Stomach (tissue), 9 donors: ENCODE results near the gene FNDC8. TPM values are rescaled to one million over a fixed set of nuclear protein-coding genes. Genes with fewer than 3 reads are reported as not detected.
"Not testable (repeated sequence)": the region's sequence is repeated elsewhere in the genome, so short reads cannot be mapped to it uniquely, and the experiment has no call there.

Source experiments
- DNase-seq, 2 donors: peaks; one replicate each; pipeline versions ENCODE4 v3.0.0 to v3.0.0-alpha.2; 2013 to 2019
- H3K27ac ChIP-seq, 5 donors: fragments of 200-600 bp in 4 of 5; sonication (generic) in 4 of 5; one replicate each; pipeline ENCODE4 v1.5.1; 2013 to 2019; ENCODE audit warnings: mild to moderate bottlenecking in 1 of 5, moderate library complexity in 1 of 5
- H3K27me3 ChIP-seq, 3 donors: fragments of 200-600 bp; sonication (generic); one replicate each; pipeline ENCODE4 v1.5.1; 2017 to 2019; ENCODE audit warnings: mixed run types in 1 of 3
- H3K36me3 ChIP-seq, 4 donors: fragments of 200-600 bp; sonication (generic); 1 replicate in 3 of 4; 2 replicates in 1 of 4; pipeline ENCODE4 v1.5.1; 2016 to 2019
- H3K4me1 ChIP-seq, 4 donors: fragments of 200-600 bp; sonication (generic); one replicate each; pipeline ENCODE4 v1.5.1; 2016 to 2019
- H3K4me3 ChIP-seq, 4 donors: fragments of 200-600 bp; sonication (generic) in 3 of 4; one replicate each; pipeline ENCODE4 v1.5.1; 2016 to 2019; ENCODE audit warnings: mild to moderate bottlenecking in 1 of 4
- H3K9me3 ChIP-seq, 4 donors: fragments of 200-600 bp; sonication (generic); one replicate each; pipeline ENCODE4 v1.5.1; 2016 to 2019
- EP300 ChIP-seq: sonication (generic); formaldehyde crosslinking; IDR thresholded peaks from one replicate; pipeline ENCODE4 v1.6.1; 2017; ENCODE audit warnings: antibody characterized with exemption
- POLR2A ChIP-seq, 4 donors: fragments of 450-650 bp; IDR thresholded peaks; one replicate each; pipeline ENCODE4 v1.6.1; 2016; ENCODE audit warnings: antibody characterized with exemption in 4 of 4, control low read depth in 2 of 4, mild to moderate bottlenecking in 1 of 4, moderate library complexity in 1 of 4
- POLR2AphosphoS5 ChIP-seq, 3 donors: sonication (generic); formaldehyde crosslinking; IDR thresholded peaks; one replicate each; pipeline ENCODE4 v1.6.1; 2016; ENCODE audit warnings: antibody characterized with exemption in 3 of 3
- WGBS, 5 donors: extraction: QIAGEN DNeasy Blood & Tissue Kit in 3 of 5; methylation state at CpG; one replicate each; pipeline versions ENCODE4 v1.1.5 to v1.1.7; 2013 to 2018; 5-methylcytosine and 5-hydroxymethylcytosine counted together
- intact Hi-C: fragments of 100-400 bp; cut with DNase I; formaldehyde crosslinking; loops from one replicate; pipeline ENCODE4 v1.15.1; 2023; ENCODE audit warnings: low total_unique reads
- polyA plus RNA-seq, 3 donors: library from polyadenylated mRNA; stranded (reverse); fragments of 200-250 nt; gene quantifications; one replicate each; pipeline ENCODE4 v1.2.3, GENCODE V29; 2013
- total RNA-seq, 5 donors: library from RNA; depleted of rRNA; stranded (reverse); fragments of >200 nt; gene quantifications; one replicate each; pipeline versions ENCODE4 v1.1.0 to v1.2.3, GENCODE V29; 2014 to 2016
- TF ChIP-seq, protein P1 (sequence below), 7 experiments: fragments of 450-650 bp in 4 of 7; fragments of 200-600 bp in 3 of 7; sonication (generic) in 3 of 7; IDR thresholded peaks; one replicate each; pipeline ENCODE4 v1.5.1; 2016 to 2019; ENCODE audit warnings: antibody characterized with exemption in 7 of 7, control low read depth in 2 of 7, mild to moderate bottlenecking in 1 of 7
- donor health status: healthy with polysubstance abuse.
- donor health status: Bipolar disorder and iron deficiency.
- donor health status: healthy.

FNDC8 gene
- total and polyA plus RNA-seq, 8 donors = not detected

DNA sequence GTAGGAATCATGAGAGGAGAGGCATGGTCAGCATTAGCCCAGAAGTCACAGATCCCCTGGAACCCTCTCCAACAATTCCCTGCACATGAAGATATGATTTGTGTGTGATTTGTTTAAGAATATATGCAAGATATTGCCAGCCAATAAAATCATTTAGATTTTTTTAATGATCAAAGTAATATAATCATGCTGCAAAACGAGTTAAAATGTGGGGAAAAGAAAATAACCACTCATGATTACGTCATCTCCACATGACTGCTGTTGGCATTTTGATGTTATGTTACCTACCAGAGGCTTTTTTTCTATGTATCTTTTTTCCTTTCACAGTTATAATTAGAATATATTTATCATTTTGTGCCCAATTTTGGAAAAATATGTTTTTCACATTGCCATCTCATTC lies 50.4 kb downstream of the FNDC8 start:
- Histone ChIP-seq H3K4me1 (no peaks in the 10 kb centered on the region), H3K27ac (no peak overlapping the region), H3K36me3 (no peaks in the 10 kb centered on the region), H3K4me3 (no peak overlapping the region), H3K9me3 (no peaks in the 10 kb centered on the region), H3K27me3 (peaks cover 0 to 6% (median 0%) of the 10 kb centered on the region in 3 donors)
- TF ChIP-seq POLR2A (IDR thresholded peaks at IDR 0.05) (no peak), EP300 (no peak), POLR2AphosphoS5 (IDR thresholded peaks at IDR 0.05) (no peak)
- TF ChIP-seq, protein P1, sequence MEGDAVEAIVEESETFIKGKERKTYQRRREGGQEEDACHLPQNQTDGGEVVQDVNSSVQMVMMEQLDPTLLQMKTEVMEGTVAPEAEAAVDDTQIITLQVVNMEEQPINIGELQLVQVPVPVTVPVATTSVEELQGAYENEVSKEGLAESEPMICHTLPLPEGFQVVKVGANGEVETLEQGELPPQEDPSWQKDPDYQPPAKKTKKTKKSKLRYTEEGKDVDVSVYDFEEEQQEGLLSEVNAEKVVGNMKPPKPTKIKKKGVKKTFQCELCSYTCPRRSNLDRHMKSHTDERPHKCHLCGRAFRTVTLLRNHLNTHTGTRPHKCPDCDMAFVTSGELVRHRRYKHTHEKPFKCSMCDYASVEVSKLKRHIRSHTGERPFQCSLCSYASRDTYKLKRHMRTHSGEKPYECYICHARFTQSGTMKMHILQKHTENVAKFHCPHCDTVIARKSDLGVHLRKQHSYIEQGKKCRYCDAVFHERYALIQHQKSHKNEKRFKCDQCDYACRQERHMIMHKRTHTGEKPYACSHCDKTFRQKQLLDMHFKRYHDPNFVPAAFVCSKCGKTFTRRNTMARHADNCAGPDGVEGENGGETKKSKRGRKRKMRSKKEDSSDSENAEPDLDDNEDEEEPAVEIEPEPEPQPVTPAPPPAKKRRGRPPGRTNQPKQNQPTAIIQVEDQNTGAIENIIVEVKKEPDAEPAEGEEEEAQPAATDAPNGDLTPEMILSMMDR (IDR thresholded peaks at IDR 0.05) = no peak
- WGBS, 5 donors = 33 to 46% (median 42%) methylated on average over 2 of the region's 2 CpGs
- DNase-seq = no peak
- intact Hi-C loops = loop anchor here (5.0 kb wide), 1 partner anchor 360 kb away; no protein-coding TSS in a partner anchor

GRCh38 chr17:35172321-35172720 lies 50.9 kb downstream of the FNDC8 start:
- not testable (repeated sequence) for H3K27me3 ChIP-seq, H3K9me3 ChIP-seq, H3K4me1 ChIP-seq, H3K36me3 ChIP-seq, DNase-seq, H3K4me3 ChIP-seq, H3K27ac ChIP-seq
- intact Hi-C loops = loop anchor here (5.0 kb wide), 1 partner anchor 360 kb away; no protein-coding TSS in a partner anchor
- 80 to 95% (median 83%) methylated on average over 3 of the region's 3 CpGs for WGBS, 5 donors

- Histone ChIP-seq H3K4me1 (no peaks in the 10 kb centered on the region), H3K9me3 (no peaks in the 10 kb centered on the region), H3K4me3 (no peak overlapping the region), H3K27me3 (peaks cover 0 to 2% (median 0%) of the 10 kb centered on the region in 3 donors), H3K36me3 (no peaks in the 10 kb centered on the region), H3K27ac (no peak overlapping the region)
- WGBS, 5 donors = 77 to 86% (median 82%) methylated on average over 2 of the region's 2 CpGs
- intact Hi-C loops = loop anchor here (5.0 kb wide), 1 partner anchor 357 kb away; no protein-coding TSS in a partner anchor
- TF ChIP-seq, protein P1 (IDR thresholded peaks at IDR 0.05) = no peak
- TF ChIP-seq EP300 (no peak), POLR2A (IDR thresholded peaks at IDR 0.05) (no peak), POLR2AphosphoS5 (IDR thresholded peaks at IDR 0.05) (no peak)
- DNase-seq = no peak
Measured at GRCh38 chr17:35174835-35175334, 53.5 kb downstream of the FNDC8 start.

- H3K9me3 ChIP-seq = no peaks in the 10 kb centered on the region
- H3K27ac ChIP-seq = no peak overlapping the region
- no peaks in the 10 kb centered on the region for H3K4me1 ChIP-seq
- WGBS, 5 donors = 78 to 88% (median 83%) methylated on average over 9 of the region's 9 CpGs
- no peak overlapping the region for H3K4me3 ChIP-seq
- no peak for TF ChIP-seq POLR2AphosphoS5 (IDR thresholded peaks at IDR 0.05)
- TF ChIP-seq POLR2A (IDR thresholded peaks at IDR 0.05) = no peak
- TF ChIP-seq EP300 = no peak
- TF ChIP-seq, protein P1 (IDR thresholded peaks at IDR 0.05) = no peak
- H3K27me3 ChIP-seq = no peaks in the 10 kb centered on the region
- DNase-seq = no peak
- no peaks in the 10 kb centered on the region for H3K36me3 ChIP-seq
- intact Hi-C loops = no loop called here
Measured at GRCh38 chr17:35175638-35176415, 54.4 kb downstream of the FNDC8 start.

- no peak overlapping the region for H3K27ac ChIP-seq
- WGBS, 5 donors = 68 to 70% (median 69%) methylated on average over 8 of the region's 8 CpGs
- no peaks in the 10 kb centered on the region for H3K36me3 ChIP-seq
- no peaks in the 10 kb centered on the region for H3K9me3 ChIP-seq
- TF ChIP-seq, protein P1 (IDR thresholded peaks at IDR 0.05) = no peak
- no peak for TF ChIP-seq POLR2A (IDR thresholded peaks at IDR 0.05)
- no peak for TF ChIP-seq POLR2AphosphoS5 (IDR thresholded peaks at IDR 0.05)
- TF ChIP-seq EP300 = no peak
- H3K4me1 ChIP-seq = no peaks in the 10 kb centered on the region
- intact Hi-C loops = no loop called here
- no peaks in the 10 kb centered on the region for H3K27me3 ChIP-seq
- no peak overlapping the region for H3K4me3 ChIP-seq
- DNase-seq = no peak
Measured at GRCh38 chr17:35176897-35177296, 55.5 kb downstream of the FNDC8 start.

DNA sequence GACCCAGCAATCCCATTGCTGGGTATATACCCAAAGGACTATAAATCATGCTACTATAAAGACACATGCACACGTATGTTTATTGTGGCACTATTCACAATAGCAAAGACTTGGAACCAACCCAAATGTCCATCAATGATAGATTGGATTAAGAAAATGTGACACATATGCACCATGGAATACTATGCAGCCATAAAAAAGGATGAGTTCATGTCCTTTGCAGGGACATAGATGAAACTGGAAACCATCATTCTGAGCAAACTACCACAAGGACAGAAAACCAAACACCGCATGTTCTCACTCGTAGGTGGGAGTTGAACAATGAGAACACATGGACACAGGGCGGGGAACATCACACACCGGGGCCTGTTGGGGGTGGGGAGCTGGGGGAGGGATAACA lies 58.0 kb downstream of the FNDC8 start:
- H3K9me3 ChIP-seq, H3K27ac ChIP-seq, H3K4me3 ChIP-seq, intact Hi-C loops, H3K36me3 ChIP-seq, DNase-seq, H3K4me1 ChIP-seq: not testable (repeated sequence)
- H3K27me3 ChIP-seq = peaks cover 0 to 11% (median 0%) of the 10 kb centered on the region in 3 donors
- WGBS, 5 donors = 91 to 99% (median 95%) methylated on average over 5 of the region's 5 CpGs
